ENCODE data around the gene GALNT16.

DNA sequence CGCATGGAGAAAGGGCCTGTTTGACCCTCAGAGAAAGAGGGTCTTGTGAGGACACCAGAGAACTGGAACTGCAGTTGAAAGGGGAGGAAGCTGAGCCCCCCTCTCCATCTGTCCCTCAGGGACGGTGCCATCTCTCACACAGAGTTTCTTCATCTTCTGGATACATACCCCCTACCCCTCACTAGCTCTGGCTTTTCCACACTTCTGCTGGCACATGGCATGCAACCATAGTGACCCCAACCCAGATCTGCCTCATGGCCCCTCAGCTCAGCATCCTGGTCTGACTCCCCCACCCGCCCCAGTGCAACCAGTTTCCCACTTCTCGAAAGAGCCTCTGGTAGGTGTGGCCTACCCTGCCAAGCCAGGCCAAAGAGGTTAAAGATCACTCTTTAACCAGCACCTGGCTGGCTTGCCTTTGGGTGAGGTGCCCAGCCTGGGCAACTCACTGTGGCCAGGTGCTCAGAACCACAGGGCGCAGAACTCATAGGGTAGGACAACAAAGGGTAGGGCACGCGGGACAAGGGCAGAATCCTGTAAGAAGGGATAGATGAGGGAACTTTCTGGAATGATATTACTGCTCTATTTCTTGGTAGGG lies 25.8 kb downstream of the GALNT16 start:
- TF ChIP-seq, protein P1, sequence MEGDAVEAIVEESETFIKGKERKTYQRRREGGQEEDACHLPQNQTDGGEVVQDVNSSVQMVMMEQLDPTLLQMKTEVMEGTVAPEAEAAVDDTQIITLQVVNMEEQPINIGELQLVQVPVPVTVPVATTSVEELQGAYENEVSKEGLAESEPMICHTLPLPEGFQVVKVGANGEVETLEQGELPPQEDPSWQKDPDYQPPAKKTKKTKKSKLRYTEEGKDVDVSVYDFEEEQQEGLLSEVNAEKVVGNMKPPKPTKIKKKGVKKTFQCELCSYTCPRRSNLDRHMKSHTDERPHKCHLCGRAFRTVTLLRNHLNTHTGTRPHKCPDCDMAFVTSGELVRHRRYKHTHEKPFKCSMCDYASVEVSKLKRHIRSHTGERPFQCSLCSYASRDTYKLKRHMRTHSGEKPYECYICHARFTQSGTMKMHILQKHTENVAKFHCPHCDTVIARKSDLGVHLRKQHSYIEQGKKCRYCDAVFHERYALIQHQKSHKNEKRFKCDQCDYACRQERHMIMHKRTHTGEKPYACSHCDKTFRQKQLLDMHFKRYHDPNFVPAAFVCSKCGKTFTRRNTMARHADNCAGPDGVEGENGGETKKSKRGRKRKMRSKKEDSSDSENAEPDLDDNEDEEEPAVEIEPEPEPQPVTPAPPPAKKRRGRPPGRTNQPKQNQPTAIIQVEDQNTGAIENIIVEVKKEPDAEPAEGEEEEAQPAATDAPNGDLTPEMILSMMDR (IDR thresholded peaks at IDR 0.05), result no peak
- no peak for TF ChIP-seq POLR2A (IDR thresholded peaks at IDR 0.05)
